Endothelial cell of umbilical vein (primary cell): ENCODE results near the gene GANC. TPM values are rescaled to one million over a fixed set of nuclear protein-coding genes. Genes with fewer than 3 reads are reported as not detected.
A peak's percentile ranks its signal among the peaks of the same experiment; 100 is the strongest.

ENCODE experiments used
- BruUV-seq: library from RNA; stranded (reverse); fragments of 400-500 nt; replicated peaks from 2 replicates; lab custom pipeline; 2021; lab: Mats Ljungman, UMichigan
- CTCF ChIA-PET: fragments of 300-600, 350-600 bp; sonication (Branson Sonifier 250); formaldehyde crosslinking; loops from one replicate; lab custom pipeline; 2021; ENCODE audit warnings: antibody characterized with exemption, inconsistent platforms; lab: Charles Lee
- POLR2A ChIA-PET: fragments of 300-600, 350-600 bp; sonication (Branson Sonifier 250); formaldehyde crosslinking; loops from one replicate; lab custom pipeline; 2021; ENCODE audit warnings: antibody characterized with exemption, inconsistent platforms; lab: Charles Lee
- DNase-seq: peaks from one replicate; pipeline ENCODE4 v3.0.0-alpha.2; 2011; ENCODE audit warnings: low read depth, low spot score
- FAIRE-seq: peaks from 2 replicates; lab custom pipeline; 2011; peaks lifted over from hg19 to GRCh38; lab: Jason Lieb, UNC
- H2AFZ ChIP-seq: 2 replicates; pipeline ENCODE4 v1.6.0; 2012; ENCODE audit warnings: low read depth, low read length, control low read depth, inconsistent platforms
- H3K27ac ChIP-seq: 2 replicates; pipeline ENCODE4 v1.5.1; 2011; ENCODE audit warnings: low read depth, mild to moderate bottlenecking, control low read depth, low read length, moderate library complexity; ENCODE audit not compliant: insufficient read depth
- H3K27me3 ChIP-seq, 2 experiments: 2 replicates each; pipeline versions ENCODE4 v1.6.0 to v1.6.1; 2011; ENCODE audit warnings: low read length in 2 of 2, mixed read lengths in 1 of 2; ENCODE audit not compliant: control insufficient read depth in 2 of 2, insufficient read depth in 2 of 2
- H3K36me3 ChIP-seq, 2 experiments: 2 replicates in 1 of 2; 3 replicates in 1 of 2; pipeline ENCODE4 v1.5.1; 2011; ENCODE audit warnings: low read length in 2 of 2, mild to moderate bottlenecking in 1 of 2, moderate library complexity in 1 of 2; ENCODE audit not compliant: control insufficient read depth in 2 of 2, insufficient read depth in 2 of 2; ENCODE audit errors: extremely low read depth in 1 of 2
- H3K4me1 ChIP-seq: 3 replicates; pipeline ENCODE4 v1.5.1; 2011; ENCODE audit warnings: mild to moderate bottlenecking, low read length; ENCODE audit not compliant: control insufficient read depth, insufficient read depth; ENCODE audit errors: extremely low read depth
- H3K4me2 ChIP-seq: 2 replicates; pipeline ENCODE4 v1.6.1; 2011; ENCODE audit warnings: low read length, control low read depth, mixed read lengths; ENCODE audit not compliant: insufficient read depth
- H3K4me3 ChIP-seq, 3 experiments: fragments of 200-600 bp in 1 of 3; sonication (generic), shearing (Covaris generic) in 1 of 3; replicated peaks in 1 of 3; 2 replicates each; pipeline ENCODE4 v1.5.1; 2011 to 2016; ENCODE audit warnings: control low read depth in 3 of 3, low read length in 3 of 3, mild to moderate bottlenecking in 2 of 3, inconsistent platforms in 1 of 3, low read depth in 1 of 3, moderate library complexity in 1 of 3; ENCODE audit not compliant: insufficient read depth in 1 of 3
- H3K79me2 ChIP-seq: 2 replicates; pipeline ENCODE4 v1.6.0; 2012; ENCODE audit warnings: low read length, inconsistent platforms; ENCODE audit not compliant: control insufficient read depth, insufficient read depth
- H3K9ac ChIP-seq: replicated peaks from 2 replicates; pipeline ENCODE3; 2011; ENCODE audit warnings: low read length, control low read depth; ENCODE audit not compliant: insufficient read depth; ENCODE audit errors: extremely low read depth
- H3K9me1 ChIP-seq: replicated peaks from 3 replicates; pipeline ENCODE4 v1.6.0; 2011; ENCODE audit warnings: mild to moderate bottlenecking, low read length; ENCODE audit not compliant: control insufficient read depth, insufficient read depth; ENCODE audit errors: extremely low read depth
- H3K9me3 ChIP-seq: replicated peaks from 2 replicates; pipeline ENCODE4 v1.5.1; 2012; ENCODE audit warnings: low read length, inconsistent platforms; ENCODE audit not compliant: control insufficient read depth, insufficient read depth
- H4K20me1 ChIP-seq: replicated peaks from 2 replicates; pipeline ENCODE3; 2011; ENCODE audit warnings: mild to moderate bottlenecking, low read length; ENCODE audit not compliant: control insufficient read depth, insufficient read depth; ENCODE audit errors: extremely low read depth
- CTCF ChIP-seq, 2 donors: IDR thresholded peaks; 1 replicate in 1 of 2; 2 replicates in 1 of 2; pipeline ENCODE4 v1.5.1; 2011; ENCODE audit warnings: low read length in 2 of 2, mild to moderate bottlenecking in 2 of 2, moderate library complexity in 2 of 2, control low read depth in 1 of 2, inconsistent platforms in 1 of 2, low read depth in 1 of 2; ENCODE audit not compliant: insufficient read depth in 1 of 2; ENCODE audit errors: extremely low read depth in 1 of 2
- EZH2 ChIP-seq: IDR thresholded peaks from 2 replicates; pipeline ENCODE4 v1.6.1; 2012; ENCODE audit warnings: borderline replicate concordance, low read depth, mild to moderate bottlenecking, moderate library complexity, low read length, inconsistent platforms; ENCODE audit not compliant: severe bottlenecking
- FOS ChIP-seq: IDR thresholded peaks from 2 replicates; pipeline ENCODE4 v1.6.1; 2011; ENCODE audit warnings: mild to moderate bottlenecking, low read length, moderate library complexity, borderline replicate concordance; ENCODE audit not compliant: insufficient read depth
- GATA2 ChIP-seq: IDR thresholded peaks from 2 replicates; pipeline ENCODE4 v1.7.0; 2011; ENCODE audit warnings: low read depth, mild to moderate bottlenecking, moderate library complexity, mixed read lengths, low read length; ENCODE audit not compliant: insufficient read length, insufficient read depth
- JUN ChIP-seq: IDR thresholded peaks from 2 replicates; pipeline ENCODE4 v1.6.1; 2011; ENCODE audit warnings: borderline replicate concordance, low read depth; ENCODE audit not compliant: insufficient read length, insufficient read depth
- MAX ChIP-seq: IDR thresholded peaks from 2 replicates; pipeline ENCODE4 v1.6.1; 2011; ENCODE audit not compliant: insufficient read depth, insufficient read length
- MYC ChIP-seq: IDR thresholded peaks from one replicate; pipeline ENCODE4 v1.6.1; 2011; ENCODE audit warnings: mild to moderate bottlenecking, low read depth, low read length
- POLR2A ChIP-seq: IDR thresholded peaks from 2 replicates; pipeline ENCODE4 v1.6.1; 2012; ENCODE audit warnings: low read depth, mild to moderate bottlenecking, control low read depth, low read length
- POLR2AphosphoS5 ChIP-seq: IDR thresholded peaks from 2 replicates; pipeline ENCODE4 v1.6.1; 2012; ENCODE audit warnings: low read depth, mild to moderate bottlenecking, control low read depth, low read length, moderate library complexity; ENCODE audit not compliant: insufficient read depth
- dilution Hi-C: fragments of 300-500 bp; cut with MboI; formaldehyde crosslinking; loops from one replicate; pipeline ENCODE4 v1.15.0; 2019; ENCODE audit warnings: low sequenced_read_pairs; ENCODE audit not compliant: extremely low pct_ligation_motif_present
- intact Hi-C: fragments of 100-400 bp; cut with micrococcal nuclease; formaldehyde crosslinking; loops from one replicate; pipeline ENCODE4 v1.10.0; 2022
- polyA plus RNA-seq, 4 experiments: library from polyadenylated mRNA; depleted of rRNA in 3 of 4; stranded (reverse) in 3 of 4; unstranded in 1 of 4; fragments of >200 nt; gene quantifications; 2 replicates each; pipeline versions ENCODE4 v1.2.1 to v1.2.3, GENCODE V29; 2011 to 2012; ENCODE audit warnings: missing spikeins in 1 of 4
- total RNA-seq: library from RNA; stranded (reverse); gene quantifications from 2 replicates; pipeline ENCODE4 v1.2.3, GENCODE V29; 2021

GANC gene
- total and polyA plus RNA-seq, 2 donors (not counting 3 experiments of a cell fraction or from before 2014, with no cell fraction given) = 8.5 to 17.8 TPM

GRCh38 chr15:42273900-42274701 is 1.1 kb downstream of the GANC start:
- intact Hi-C loops = loop anchor here (1.0 to 5.0 kb wide), 4 partner anchors 111 to 376 kb away; partner anchors contain the start of gene ZNF106
- CTCF ChIA-PET = interaction anchor here (1.6 to 2.1 kb wide), 2 partner anchors 111 kb away, joined by 7 to 16 read pairs; no protein-coding TSS in a partner anchor
- TSS peak; percentile 77 for BruUV-seq

GRCh38 chr15:42274702-42274989 is 1.6 kb downstream of the GANC start:
- intact Hi-C loops = loop anchor here (5.0 kb wide), 2 partner anchors 198 to 218 kb away; partner anchors contain the start of gene ZNF106
- no TSS peak for BruUV-seq
- no peaks in the 10 kb centered on the region for H3K27me3 ChIP-seq
- ChIA-PET CTCF (interaction anchor here (2.1 kb wide), 1 partner anchor 110 kb away, joined by 16 read pairs; no protein-coding TSS in a partner anchor), POLR2A (no interaction called here)
- peak overlapping the region; percentile 90 for H3K9ac ChIP-seq
- dilution Hi-C loops = no loop called here
- H3K4me3 ChIP-seq = peak overlapping the region; percentile 61 to 97 (median 96)
- TF ChIP-seq JUN = no peak
- TF ChIP-seq GATA2 = no peak
- TF ChIP-seq FOS = no peak
- no peak for TF ChIP-seq MAX
- no peak for TF ChIP-seq MYC
- no peak for TF ChIP-seq EZH2
- no peak for TF ChIP-seq CTCF (IDR thresholded peaks at IDR 0.05; ENCODE audit: extremely low read depth in 1 of 2, insufficient read depth in 1 of 2, low read depth in 1 of 2, low read length in 2 of 2)
- TF ChIP-seq POLR2A = no peak
- no peak for TF ChIP-seq POLR2AphosphoS5
- DNase-seq = peak; percentile 26
- no peaks in the 10 kb centered on the region for H4K20me1 ChIP-seq
- H3K4me1 ChIP-seq = peaks cover 41% of the 10 kb centered on the region
- FAIRE-seq = no peak
- H3K4me2 ChIP-seq = peak overlapping the region; percentile 97
- H3K79me2 ChIP-seq = peaks cover 38% of the 10 kb centered on the region
- H3K27ac ChIP-seq = peak overlapping the region; percentile 89
- H2AFZ ChIP-seq = peak overlapping the region; percentile 95
- H3K9me1 ChIP-seq = no peaks in the 10 kb centered on the region
- no peaks in the 10 kb centered on the region for H3K9me3 ChIP-seq
- no peaks in the 10 kb centered on the region for H3K36me3 ChIP-seq

More at GRCh38 chr15:42273900-42274701, 1.1 kb downstream of the GANC start:
- Histone ChIP-seq H4K20me1 (no peaks in the 10 kb centered on the region), H2AFZ (peak overlapping the region; percentile 95), H3K9ac (peak overlapping the region; percentile 90), H3K4me3 (peak overlapping the region; percentile 61 to 97 (median 96)), H3K4me2 (peak overlapping the region; percentile 97), H3K36me3 (no peaks in the 10 kb centered on the region), H3K4me1 (peaks cover 41% of the 10 kb centered on the region), H3K27ac (peak overlapping the region; percentile 89), H3K27me3 (no peaks in the 10 kb centered on the region), H3K9me3 (no peaks in the 10 kb centered on the region), H3K79me2 (peaks cover 42% of the 10 kb centered on the region), H3K9me1 (no peaks in the 10 kb centered on the region)
- dilution Hi-C loops = no loop called here
- POLR2A ChIA-PET = interaction anchor here (0.6 to 1.0 kb wide), 2 partner anchors 217 to 335 kb away, joined by 3 to 8 read pairs; partner anchors contain the start of gene ZNF106
- peak; percentile 75 for DNase-seq
- no peak for TF ChIP-seq FOS
- FAIRE-seq = no peak
